GM21447 (cell line): ENCODE results near the gene LSMEM2.
A peak's percentile ranks its signal among the peaks of the same experiment; 100 is the strongest.
"Not testable (repeated sequence)": the region's sequence is repeated elsewhere in the genome, so short reads cannot be mapped to it uniquely, and the experiment has no call there.

Experiments
- ATAC-seq: cut with Tn5 transposase; IDR thresholded peaks from one replicate; pipeline ENCODE4 v1.9.1; 2021; ENCODE audit not compliant: unreplicated experiment

Gene LSMEM2

GRCh38 chr3:50264383-50264963 is 14.4 kb upstream of the LSMEM2 start:
- ATAC-seq = no peak

- ATAC-seq = no peak
Measured at GRCh38 chr3:50264964-50265485, 13.9 kb upstream of the LSMEM2 start.

GRCh38 chr3:50265571-50265970 is 13.3 kb upstream of the LSMEM2 start:
- no peak for ATAC-seq

GRCh38 chr3:50266017-50266416 is 12.9 kb upstream of the LSMEM2 start:
- no peak for ATAC-seq

- ATAC-seq = no peak
Measured at GRCh38 chr3:50266836-50267235, 12.1 kb upstream of the LSMEM2 start.

- no peak for ATAC-seq
Measured at GRCh38 chr3:50267280-50267913, 11.5 kb upstream of the LSMEM2 start.

- ATAC-seq = no peak
Measured at GRCh38 chr3:50268276-50268675, 10.6 kb upstream of the LSMEM2 start.

- ATAC-seq = no peak
Measured at GRCh38 chr3:50268703-50269451, 10.0 kb upstream of the LSMEM2 start, which contains the start of gene SEMA3B. TSS of gene SEMA3B (plus strand) at chr3:50269147. CDS start at chr3:50269241, 94 bp downstream.

GRCh38 chr3:50269460-50269859 is 9.4 kb upstream of the LSMEM2 start:
- ATAC-seq = no peak

- no peak for ATAC-seq
Measured at GRCh38 chr3:50269977-50270413, 8.9 kb upstream of the LSMEM2 start.

GRCh38 chr3:50270422-50271224 is 8.3 kb upstream of the LSMEM2 start:
- no peak for ATAC-seq

- no peak for ATAC-seq
Measured at GRCh38 chr3:50271314-50271936, 7.5 kb upstream of the LSMEM2 start.

GRCh38 chr3:50272538-50272910 is 6.4 kb upstream of the LSMEM2 start:
- not testable (repeated sequence) for ATAC-seq

GRCh38 chr3:50272911-50273688 is 5.8 kb upstream of the LSMEM2 start:
- peak; percentile 79 for ATAC-seq

- ATAC-seq = no peak
Measured at GRCh38 chr3:50273689-50274065, 5.2 kb upstream of the LSMEM2 start.

GRCh38 chr3:50274371-50275104 is 4.3 kb upstream of the LSMEM2 start:
- ATAC-seq = no peak

GRCh38 chr3:50275141-50275995 is 3.5 kb upstream of the LSMEM2 start:
- ATAC-seq = no peak

- ATAC-seq = no peak
Measured at GRCh38 chr3:50275996-50276761, 2.7 kb upstream of the LSMEM2 start.
